Smooth muscle cell (in vitro differentiated cells): ENCODE data around the gene PAPOLB. TPM values are rescaled to one million over a fixed set of nuclear protein-coding genes. Genes with fewer than 3 reads are reported as not detected.

Experiments
- DNase-seq: peaks from one replicate; lab custom pipeline; 2025; ENCODE audit not compliant: unreplicated experiment; lab: John Stamatoyannopoulos, UW
- H2AFZ ChIP-seq: fragments of 200-600 bp; sonication (generic); 2 replicates; pipeline ENCODE4 v1.6.0; 2016; ENCODE audit warnings: antibody characterized with exemption, low read depth, mild to moderate bottlenecking
- H3F3A ChIP-seq: fragments of 200-600 bp; sonication (generic); 2 replicates; pipeline ENCODE4 v1.6.0; 2017; ENCODE audit warnings: antibody characterized with exemption, low read depth
- H3K27ac ChIP-seq: fragments of 200-600 bp; sonication (generic); 2 replicates; pipeline ENCODE4 v1.5.1; 2016; ENCODE audit warnings: low read depth, mild to moderate bottlenecking
- H3K27me3 ChIP-seq: fragments of 200-600 bp; sonication (generic); 2 replicates; pipeline ENCODE4 v1.6.1; 2016; ENCODE audit warnings: low read depth, mild to moderate bottlenecking
- H3K36me3 ChIP-seq: fragments of 200-600 bp; sonication (generic); 2 replicates; pipeline ENCODE4 v1.5.1; 2016; ENCODE audit warnings: low read depth
- H3K4me1 ChIP-seq: fragments of 200-600 bp; sonication (generic); 2 replicates; pipeline ENCODE4 v1.5.1; 2016; ENCODE audit warnings: low read depth
- H3K4me2 ChIP-seq: fragments of 200-600 bp; sonication (generic); 2 replicates; pipeline ENCODE4 v1.6.0; 2016; ENCODE audit warnings: mild to moderate bottlenecking
- H3K4me3 ChIP-seq: fragments of 200-600 bp; sonication (generic); 2 replicates; pipeline ENCODE4 v1.5.1; 2016; ENCODE audit warnings: mild to moderate bottlenecking
- H3K79me2 ChIP-seq: fragments of 200-600 bp; sonication (generic); 2 replicates; pipeline ENCODE4 v1.6.0; 2016; ENCODE audit warnings: low read depth, mild to moderate bottlenecking
- H3K9ac ChIP-seq: fragments of 200-600 bp; sonication (generic); 2 replicates; pipeline ENCODE4 v1.6.0; 2016; ENCODE audit warnings: low read depth
- H3K9me3 ChIP-seq: fragments of 200-600 bp; sonication (generic); replicated peaks from 2 replicates; pipeline ENCODE4 v1.5.1; 2016; ENCODE audit warnings: low read depth
- H4K20me1 ChIP-seq: fragments of 200-600 bp; sonication (generic); 2 replicates; pipeline ENCODE4 v1.6.0; 2016; ENCODE audit warnings: low read depth
- WGBS: methylation state at CpG from one replicate; pipeline ENCODE4 v1.1.7; 2016; ENCODE audit warnings: low lambda C conversion rate; 5-methylcytosine and 5-hydroxymethylcytosine counted together
- polyA plus RNA-seq: library from polyadenylated mRNA; unstranded; fragments of >200 nt; fragmentation: Nextera tagmentation; extraction: Ambion mirVana; gene quantifications from 2 replicates; pipeline ENCODE4 v1.2.1, GENCODE V29; 2016
- total RNA-seq: library from RNA; depleted of rRNA; stranded (reverse); fragments of >200 nt; gene quantifications from 2 replicates; pipeline ENCODE4 v1.2.3, GENCODE V29; 2014
- TF ChIP-seq, protein P1 (sequence below): fragments of 200-600 bp; sonication (generic); IDR thresholded peaks from 2 replicates; pipeline ENCODE4 v1.5.1; 2017; ENCODE audit warnings: borderline replicate concordance, mild to moderate bottlenecking, antibody characterized with exemption; ENCODE audit not compliant: insufficient read depth, poor library complexity, severe bottlenecking

The PAPOLB gene
- total and polyA plus RNA-seq, 2 experiments from 2014 or later, result 0.18 TPM; not detected in 1

DNA sequence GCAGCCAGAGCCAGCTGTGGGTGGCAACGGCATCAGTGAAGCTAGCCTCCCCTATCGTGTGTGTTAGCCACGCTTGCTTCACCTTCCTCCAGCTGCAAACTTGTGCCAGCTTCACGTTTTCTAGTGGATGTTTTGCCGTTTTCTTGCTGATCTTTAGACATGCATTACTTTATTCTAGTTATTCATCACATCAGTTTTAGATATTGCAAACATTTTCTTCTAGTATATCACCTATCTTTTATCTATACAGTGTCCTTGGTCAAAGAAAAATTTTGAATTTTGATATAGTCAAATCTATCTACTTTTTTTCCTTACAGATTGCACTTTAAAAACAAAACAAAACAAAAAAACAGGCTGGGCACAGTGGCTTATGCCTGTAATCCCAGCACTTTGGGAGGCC, 6.7 kb upstream of the PAPOLB start:
- H3K27ac ChIP-seq, result no peak overlapping the region
- H3K4me1 ChIP-seq, result peaks cover 16% of the 10 kb centered on the region
- no peak for DNase-seq
- no peak overlapping the region for H3K4me3 ChIP-seq
- no peaks in the 10 kb centered on the region for H3K9me3 ChIP-seq
- no peak overlapping the region for H2AFZ ChIP-seq
- H3K79me2 ChIP-seq, result peaks cover 18% of the 10 kb centered on the region
- H3K9ac ChIP-seq, result no peak overlapping the region
- TF ChIP-seq, protein P1, sequence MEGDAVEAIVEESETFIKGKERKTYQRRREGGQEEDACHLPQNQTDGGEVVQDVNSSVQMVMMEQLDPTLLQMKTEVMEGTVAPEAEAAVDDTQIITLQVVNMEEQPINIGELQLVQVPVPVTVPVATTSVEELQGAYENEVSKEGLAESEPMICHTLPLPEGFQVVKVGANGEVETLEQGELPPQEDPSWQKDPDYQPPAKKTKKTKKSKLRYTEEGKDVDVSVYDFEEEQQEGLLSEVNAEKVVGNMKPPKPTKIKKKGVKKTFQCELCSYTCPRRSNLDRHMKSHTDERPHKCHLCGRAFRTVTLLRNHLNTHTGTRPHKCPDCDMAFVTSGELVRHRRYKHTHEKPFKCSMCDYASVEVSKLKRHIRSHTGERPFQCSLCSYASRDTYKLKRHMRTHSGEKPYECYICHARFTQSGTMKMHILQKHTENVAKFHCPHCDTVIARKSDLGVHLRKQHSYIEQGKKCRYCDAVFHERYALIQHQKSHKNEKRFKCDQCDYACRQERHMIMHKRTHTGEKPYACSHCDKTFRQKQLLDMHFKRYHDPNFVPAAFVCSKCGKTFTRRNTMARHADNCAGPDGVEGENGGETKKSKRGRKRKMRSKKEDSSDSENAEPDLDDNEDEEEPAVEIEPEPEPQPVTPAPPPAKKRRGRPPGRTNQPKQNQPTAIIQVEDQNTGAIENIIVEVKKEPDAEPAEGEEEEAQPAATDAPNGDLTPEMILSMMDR, result no peak
- 99% methylated on average over 5 of the region's 5 CpGs for WGBS
- no peak overlapping the region for H3K4me2 ChIP-seq
- no peaks in the 10 kb centered on the region for H3K27me3 ChIP-seq
- H4K20me1 ChIP-seq, result no peaks in the 10 kb centered on the region
- no peaks in the 10 kb centered on the region for H3K36me3 ChIP-seq
- H3F3A ChIP-seq, result peaks cover 15% of the 10 kb centered on the region

DNA sequence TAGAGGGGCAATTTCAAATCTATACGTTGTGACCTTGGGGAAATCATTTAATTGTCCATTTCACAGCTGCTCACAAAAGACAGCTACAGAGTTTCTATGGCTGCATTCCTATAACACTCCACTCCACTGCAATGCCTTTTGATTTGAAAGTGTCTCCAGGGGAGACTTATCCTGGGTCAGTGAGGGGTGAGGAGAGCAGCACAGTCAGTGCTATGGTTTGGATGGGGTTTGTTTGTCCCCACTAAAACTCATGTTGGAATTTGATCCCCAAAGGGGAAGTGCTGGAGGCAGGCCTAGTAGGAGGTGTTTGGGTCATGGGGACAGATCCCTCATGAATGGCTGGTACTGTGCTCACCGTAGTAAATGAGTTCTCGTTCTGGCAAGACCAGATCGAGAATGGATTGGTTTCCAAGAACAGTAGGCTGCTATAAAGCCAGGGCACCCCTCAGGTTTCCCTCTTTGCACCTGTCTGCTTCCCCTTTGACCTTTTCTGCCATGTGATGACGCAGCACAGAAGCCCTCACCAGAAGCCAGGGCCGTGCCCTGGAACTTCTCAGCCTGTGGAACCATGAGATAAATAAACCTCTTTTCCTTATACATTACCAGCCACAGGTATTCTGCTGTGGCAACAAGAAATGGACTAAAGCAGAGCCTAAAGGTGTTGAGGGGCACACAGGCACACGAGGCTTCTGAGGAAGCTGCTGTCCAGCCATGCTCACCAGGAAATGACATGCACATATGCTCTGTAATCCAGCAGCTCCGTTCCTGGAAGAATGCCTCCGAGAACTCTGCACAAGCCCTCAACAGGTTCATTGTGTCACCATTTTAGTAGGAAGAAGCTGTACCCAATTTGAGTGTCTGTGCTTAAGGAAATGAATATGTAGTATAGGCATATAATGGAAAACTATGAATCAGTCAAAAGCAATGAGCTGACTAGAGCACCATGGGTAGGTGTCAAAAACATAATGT, 5.0 kb upstream of the PAPOLB start:
- WGBS, result 88% methylated on average over 9 of the region's 9 CpGs
- H3K27ac ChIP-seq, result no peak overlapping the region
- H2AFZ ChIP-seq, result no peak overlapping the region
- no peaks in the 10 kb centered on the region for H3K27me3 ChIP-seq
- DNase-seq, result no peak
- H3K79me2 ChIP-seq, result peaks cover 18% of the 10 kb centered on the region
- peaks cover 4% of the 10 kb centered on the region for H3F3A ChIP-seq
- H3K4me2 ChIP-seq, result no peak overlapping the region
- peaks cover 12% of the 10 kb centered on the region for H3K4me1 ChIP-seq
- no peaks in the 10 kb centered on the region for H3K36me3 ChIP-seq
- TF ChIP-seq, protein P1, result no peak
- no peaks in the 10 kb centered on the region for H4K20me1 ChIP-seq
- no peaks in the 10 kb centered on the region for H3K9me3 ChIP-seq
- H3K4me3 ChIP-seq, result no peak overlapping the region
- H3K9ac ChIP-seq, result no peak overlapping the region

GRCh38 chr7:4862156-4862555, 326 bp upstream of the PAPOLB start:
- no peaks in the 10 kb centered on the region for H3K36me3 ChIP-seq
- no peak overlapping the region for H2AFZ ChIP-seq
- peaks cover 5% of the 10 kb centered on the region for H3K79me2 ChIP-seq
- H3K4me3 ChIP-seq, result no peak overlapping the region
- no peak overlapping the region for H3K4me2 ChIP-seq
- H3K9me3 ChIP-seq, result no peaks in the 10 kb centered on the region
- H3K4me1 ChIP-seq, result no peaks in the 10 kb centered on the region
- H3K27me3 ChIP-seq, result no peaks in the 10 kb centered on the region
- no peak overlapping the region for H3K27ac ChIP-seq
- TF ChIP-seq, protein P1, result no peak
- WGBS, result 96% methylated on average over 14 of the region's 14 CpGs
- H3F3A ChIP-seq, result peaks cover 4% of the 10 kb centered on the region
- no peak overlapping the region for H3K9ac ChIP-seq
- DNase-seq, result no peak
- H4K20me1 ChIP-seq, result no peaks in the 10 kb centered on the region

DNA sequence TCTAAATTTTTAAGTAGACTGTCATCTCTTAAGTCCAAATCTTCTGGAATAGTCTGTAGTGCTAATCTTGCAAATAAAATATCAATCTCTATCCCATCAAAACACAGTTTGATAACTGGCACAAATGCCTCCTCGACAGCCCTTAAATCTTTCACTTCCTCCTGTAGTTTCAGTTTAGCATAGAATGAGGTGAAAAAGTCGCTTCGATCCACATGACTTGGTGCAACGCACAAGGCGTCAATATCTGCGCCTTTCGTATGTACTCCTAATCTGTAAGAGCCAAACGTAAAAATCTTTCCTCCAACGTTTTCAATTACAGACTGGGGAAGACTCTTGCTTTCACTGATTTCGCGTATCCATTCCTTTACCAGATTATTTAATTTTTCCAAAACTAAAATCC, 603 bp downstream of the PAPOLB start:
- H3K27me3 ChIP-seq, result no peaks in the 10 kb centered on the region
- no peak overlapping the region for H3K9ac ChIP-seq
- peaks cover 4% of the 10 kb centered on the region for H3F3A ChIP-seq
- H4K20me1 ChIP-seq, result no peaks in the 10 kb centered on the region
- no peak for DNase-seq
- H3K36me3 ChIP-seq, result no peaks in the 10 kb centered on the region
- no peak overlapping the region for H3K4me3 ChIP-seq
- TF ChIP-seq, protein P1, result no peak
- no peak overlapping the region for H3K4me2 ChIP-seq
- H3K27ac ChIP-seq, result no peak overlapping the region
- H3K79me2 ChIP-seq, result peaks cover 5% of the 10 kb centered on the region
- no peak overlapping the region for H2AFZ ChIP-seq
- 92% methylated on average over 11 of the region's 11 CpGs for WGBS
- H3K9me3 ChIP-seq, result no peaks in the 10 kb centered on the region
- peaks cover 4% of the 10 kb centered on the region for H3K4me1 ChIP-seq
